HepG2 (cell line): ENCODE measurements around the gene TBC1D10A. TPM values are rescaled to one million over a fixed set of nuclear protein-coding genes. Genes with fewer than 3 reads are reported as not detected.

ENCODE experiments used
- ATAC-seq: fragments of 200-7000 bp; cut with Tn5 transposase; 3 replicates; pipeline ENCODE4 v1.9.1; 2020; ENCODE audit warnings: mild to moderate bottlenecking, moderate library complexity
- BruUV-seq: library from RNA; stranded (reverse); fragments of 400-500 nt; replicated peaks from 2 replicates; lab custom pipeline; 2021; lab: Mats Ljungman, UMichigan
- CTCF ChIA-PET: fragments of 300-600 bp; formaldehyde crosslinking; extraction: SDS; loops from one replicate; lab custom pipeline; 2021; ENCODE audit warnings: low total read pairs, inconsistent platforms, low intra/inter-chr PET ratio; lab: Yijun Ruan, JAX
- POLR2A ChIA-PET: fragments of 350-600 bp; sonication (Branson Sonifier 250); formaldehyde crosslinking; loops from one replicate; lab custom pipeline; 2020; ENCODE audit warnings: antibody characterized with exemption, inconsistent platforms; lab: Yijun Ruan, JAX
- DNase-seq: peaks from one replicate; pipeline ENCODE4 v3.0.0-alpha.2; 2015; ENCODE audit warnings: low spot score
- FAIRE-seq: peaks from 3 replicates; lab custom pipeline; 2011; peaks lifted over from hg19 to GRCh38; lab: Jason Lieb, UNC
- H2AFZ ChIP-seq: one replicate; pipeline ENCODE4 v1.6.1; 2011; ENCODE audit warnings: low read length, inconsistent platforms
- H3K27ac ChIP-seq: fragments of 300-600 bp; 3 replicates; pipeline ENCODE4 v1.8.0; 2011; ENCODE audit warnings: mixed run types, mild to moderate bottlenecking, mixed read lengths, low read length, inconsistent platforms; ENCODE audit not compliant: insufficient read depth; ENCODE audit errors: extremely low read length
- H3K27me3 ChIP-seq, 2 experiments: fragments of 200-600 bp in 1 of 2; 2 replicates in 1 of 2; 3 replicates in 1 of 2; pipeline versions ENCODE4 v1.6.0 to v1.8.0; 2011; ENCODE audit warnings: low read length in 2 of 2, mild to moderate bottlenecking in 2 of 2, moderate library complexity in 2 of 2, inconsistent platforms in 1 of 2; ENCODE audit not compliant: insufficient read depth in 2 of 2, control insufficient read depth in 1 of 2
- H3K36me3 ChIP-seq, 2 experiments: fragments of 200-600 bp in 1 of 2; replicated peaks in 1 of 2; 2 replicates in 1 of 2; 3 replicates in 1 of 2; pipeline versions ENCODE4 v1.5.1 to v1.8.0; 2011; ENCODE audit warnings: low read length in 2 of 2, inconsistent platforms in 1 of 2; ENCODE audit not compliant: insufficient read depth in 2 of 2, control insufficient read depth in 1 of 2
- H3K4me1 ChIP-seq: 2 replicates; pipeline ENCODE4 v1.5.1; 2012; ENCODE audit warnings: low read length, inconsistent platforms; ENCODE audit not compliant: insufficient read depth
- H3K4me2 ChIP-seq: 2 replicates; pipeline ENCODE4 v1.6.0; 2011; ENCODE audit warnings: low read depth, low read length, inconsistent platforms
- H3K4me3 ChIP-seq, 3 experiments: fragments of 200-600 bp in 1 of 3; sonication (generic), shearing (Covaris generic) in 1 of 3; replicated peaks in 1 of 3; 2 replicates each; pipeline ENCODE4 v1.5.1; 2011 to 2016; ENCODE audit warnings: low read length in 3 of 3, inconsistent platforms in 2 of 3, low read depth in 2 of 3, mild to moderate bottlenecking in 2 of 3, control low read depth in 1 of 3, mixed read lengths in 1 of 3; ENCODE audit not compliant: insufficient read depth in 1 of 3
- H3K79me2 ChIP-seq: one replicate; pipeline ENCODE4 v1.6.1; 2011; ENCODE audit warnings: low read length, inconsistent platforms; ENCODE audit not compliant: insufficient read depth
- H3K9ac ChIP-seq: 2 replicates; pipeline ENCODE4 v1.6.0; 2011; ENCODE audit warnings: mild to moderate bottlenecking, low read depth, low read length, inconsistent platforms; ENCODE audit not compliant: insufficient read depth
- H3K9me3 ChIP-seq: 2 replicates; pipeline ENCODE4 v1.5.1; 2012; ENCODE audit warnings: mild to moderate bottlenecking, low read length
- H4K20me1 ChIP-seq: 2 replicates; pipeline ENCODE4 v1.6.0; 2011; ENCODE audit warnings: inconsistent platforms, mild to moderate bottlenecking, low read length, moderate library complexity; ENCODE audit not compliant: insufficient read depth
- PATZ1 ChIP-seq: sonication (generic); formaldehyde crosslinking; IDR thresholded peaks from 2 replicates; pipeline ENCODE4 v1.4.0; 2020; ENCODE audit warnings: missing genetic modification reagents
- SAP130 ChIP-seq: IDR thresholded peaks from 2 replicates; pipeline ENCODE4 v1.6.1; 2016; ENCODE audit warnings: low read depth
- TEAD2 ChIP-seq: sonication (generic); formaldehyde crosslinking; IDR thresholded peaks from 2 replicates; pipeline ENCODE4 v1.9.0; 2021; ENCODE audit warnings: missing genetic modification reagents
- ZBTB7B ChIP-seq: sonication (generic); formaldehyde crosslinking; IDR thresholded peaks from 2 replicates; pipeline ENCODE4 v1.4.0; 2020; ENCODE audit warnings: missing genetic modification reagents
- ZNF276 ChIP-seq: sonication (generic); formaldehyde crosslinking; IDR thresholded peaks from 2 replicates; pipeline ENCODE4 v1.4.0; 2020; ENCODE audit warnings: mild to moderate bottlenecking, low read depth, missing genetic modification reagents
- ZNF75D ChIP-seq: sonication (generic); formaldehyde crosslinking; IDR thresholded peaks from 2 replicates; pipeline ENCODE4 v1.8.1; 2023; ENCODE audit warnings: missing genetic modification reagents, mild to moderate bottlenecking, borderline replicate concordance
- WGBS: methylation state at CpG from one replicate; pipeline ENCODE4 v1.1.6; 2017; ENCODE audit warnings: low lambda C conversion rate; 5-methylcytosine and 5-hydroxymethylcytosine counted together
- in situ Hi-C: cut with HindIII; loops from 2 replicates; pipeline ENCODE4 v1.10.0; 2017; ENCODE audit warnings: low pct_unique_long_range_greater_than_20kb; ENCODE audit not compliant: extremely low pct_ligation_motif_present
- intact Hi-C: fragments of 100-400 bp; cut with micrococcal nuclease; formaldehyde crosslinking; loops from one replicate; pipeline ENCODE4 v1.10.0; 2022; ENCODE audit not compliant: unreplicated experiment
- polyA plus RNA-seq, 8 experiments: library from polyadenylated mRNA; depleted of rRNA in 3 of 8; stranded (reverse) in 7 of 8; unstranded in 1 of 8; fragments of >200 nt; fragmentation: Illumina TruSeq in 4 of 8; extraction: Trizol in 4 of 8; gene quantifications; 2 replicates each; pipeline versions ENCODE4 v1.2.1 to v1.2.3, GENCODE V29; 2011 to 2016; ENCODE audit warnings: low read depth in 4 of 8, missing spikeins in 1 of 8, mixed read lengths in 1 of 8; ENCODE audit not compliant: insufficient read depth in 1 of 8
- total RNA-seq, 5 experiments: library from RNA; depleted of rRNA; stranded (reverse); fragments of >200 nt; fragmentation: Illumina TruSeq; extraction: Trizol; gene quantifications; 2 replicates each; pipeline ENCODE4 v1.2.3, GENCODE V29; 2016; ENCODE audit warnings: low read depth in 1 of 5

TBC1D10A gene
- total and polyA plus RNA-seq, 2 of the 13 experiments (the other 11 are each of a cell fraction or from before 2014, with no cell fraction given) = 4.2 to 4.9 TPM

DNA sequence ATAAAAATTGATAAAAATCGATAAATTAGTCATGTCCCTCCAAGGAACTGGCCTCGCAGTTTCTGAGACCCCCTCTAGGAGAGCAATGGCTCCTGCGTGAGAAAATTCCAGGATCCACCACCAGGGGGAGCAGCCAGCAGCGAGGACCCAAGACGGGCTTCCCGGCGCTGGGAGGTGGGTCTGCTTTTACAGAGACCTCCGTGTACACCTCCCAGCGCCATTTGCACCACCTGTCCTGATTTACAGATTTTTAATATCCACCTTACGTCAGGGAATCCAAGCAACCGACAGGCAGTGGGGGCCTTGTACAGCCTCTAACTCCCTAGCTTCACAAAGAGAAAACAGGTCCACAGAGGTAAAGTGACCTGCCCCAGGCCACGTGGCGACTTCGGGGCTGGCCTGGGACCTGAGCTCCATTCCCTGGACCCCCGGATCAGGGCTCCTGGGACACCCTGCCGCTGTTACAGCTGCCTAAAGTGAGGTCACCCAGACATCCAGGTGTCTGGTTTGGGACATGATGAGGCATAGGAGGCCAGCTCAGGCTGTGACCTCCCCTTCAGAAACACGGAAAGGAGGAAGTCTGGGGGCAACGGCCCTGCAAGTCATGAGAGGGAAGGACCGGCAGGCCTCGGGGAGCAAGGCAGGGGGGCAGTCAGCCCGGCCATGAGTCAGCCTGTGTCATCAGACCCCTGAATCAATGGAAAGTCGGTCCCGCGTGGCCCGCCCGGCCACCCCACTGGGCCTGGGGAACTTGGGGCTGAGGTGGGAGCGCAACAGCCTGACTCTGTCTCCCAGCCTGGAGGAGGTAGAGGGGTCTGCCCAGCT, 63.6 kb downstream of the TBC1D10A start (continued):
- no peak for TF ChIP-seq ZNF276
- peak; percentile 51; the same call in 1 of the 2 replicates for TF ChIP-seq ZBTB7B (CRISPR knock-in tag)
- TF ChIP-seq SAP130 = 0 out of 2 replicates have a peak, but pooled peaks have one; percentile 33
- peak; percentile 43; the same call in 1 of the 2 replicates for TF ChIP-seq PATZ1
- 0 out of 2 replicates have a peak, but pooled peaks have one; percentile 50 for TF ChIP-seq ZNF75D (CRISPR knock-in tag)

DNA sequence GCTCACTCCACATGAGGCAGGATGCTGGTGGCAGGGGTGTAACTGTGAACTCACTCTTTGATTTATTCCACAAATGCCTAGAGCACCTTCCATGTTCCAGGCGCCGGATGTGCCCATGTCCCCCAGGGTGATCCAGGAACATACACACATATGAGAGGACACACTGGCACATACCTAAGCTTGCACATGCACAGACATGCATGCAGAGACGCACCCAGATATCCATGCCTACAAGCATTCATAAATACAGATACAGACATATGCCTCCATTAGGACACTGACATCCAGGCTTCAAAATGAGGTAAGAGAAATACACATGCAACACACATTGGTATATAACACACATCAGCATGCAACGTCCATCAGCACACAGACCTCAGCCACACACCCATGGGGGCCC, 64.6 kb downstream of the TBC1D10A start:
- no peak for TF ChIP-seq TEAD2 (CRISPR knock-in tag)
- FAIRE-seq = no peak
- in situ Hi-C loops = loop anchor here (5.0 to 10.0 kb wide), 2 partner anchors 125 to 223 kb away; partner anchors contain the start of gene RNF215
- Histone ChIP-seq H3K27me3 (peaks cover 12 to 46% of the 10 kb centered on the region in 2 experiments), H2AFZ (no peak overlapping the region), H3K79me2 (no peaks in the 10 kb centered on the region), H3K4me2 (no peak overlapping the region), H3K4me1 (peaks cover 43% of the 10 kb centered on the region), H3K9me3 (no peaks in the 10 kb centered on the region), H3K36me3 (no peaks in the 10 kb centered on the region), H3K9ac (no peak overlapping the region), H3K4me3 (no peak overlapping the region), H4K20me1 (no peaks in the 10 kb centered on the region), H3K27ac (no peak overlapping the region)
- no peak for ATAC-seq
- ChIA-PET POLR2A (no interaction called here), CTCF (interaction anchor here (1.1 to 2.1 kb wide), 3 partner anchors 25 to 125 kb away, joined by 4 to 20 read pairs (median 8); partner anchors contain the start of gene RNF215)
- BruUV-seq = no TSS peak
- no peak for DNase-seq
- WGBS = 62% methylated on average over 4 of the region's 4 CpGs
- intact Hi-C loops = no loop called here
